Nephron progenitor cell (in vitro differentiated cells): Measurements from ENCODE around the gene ZNF30.
"Not testable (repeated sequence)": the region's sequence is repeated elsewhere in the genome, so short reads cannot be mapped to it uniquely, and the experiment has no call there.

ENCODE experiments used
- DNase-seq: peaks from one replicate; pipeline ENCODE4 v3.0.0; 2021
- H3K27ac Mint-ChIP-seq: 2 replicates; pipeline ENCODE4 v1.8.0; 2021; ENCODE audit warnings: mild to moderate bottlenecking, moderate library complexity, mixed read lengths
- H3K27me3 Mint-ChIP-seq: 2 replicates; pipeline ENCODE4 v1.8.0; 2021; ENCODE audit warnings: mild to moderate bottlenecking, low read depth, mixed read lengths; ENCODE audit not compliant: poor library complexity
- H3K36me3 Mint-ChIP-seq: 2 replicates; pipeline ENCODE4 v1.8.0; 2021; ENCODE audit warnings: low read depth, mixed read lengths
- H3K4me1 Mint-ChIP-seq: 2 replicates; pipeline ENCODE4 v1.8.0; 2021; ENCODE audit warnings: mixed read lengths
- H3K4me3 Mint-ChIP-seq: 2 replicates; pipeline ENCODE4 v1.8.0; 2021; ENCODE audit warnings: mild to moderate bottlenecking, moderate library complexity, mixed read lengths
- H3K9me3 Mint-ChIP-seq: 2 replicates; pipeline ENCODE4 v1.8.0; 2021; ENCODE audit warnings: mild to moderate bottlenecking, moderate library complexity, mixed read lengths
- TF ChIP-seq, protein P1 (sequence below): fragments of 200-600 bp; sonication (generic); IDR thresholded peaks from 2 replicates; pipeline ENCODE4 v1.5.0; 2021; ENCODE audit warnings: antibody characterized with exemption

The ZNF30 gene

DNA sequence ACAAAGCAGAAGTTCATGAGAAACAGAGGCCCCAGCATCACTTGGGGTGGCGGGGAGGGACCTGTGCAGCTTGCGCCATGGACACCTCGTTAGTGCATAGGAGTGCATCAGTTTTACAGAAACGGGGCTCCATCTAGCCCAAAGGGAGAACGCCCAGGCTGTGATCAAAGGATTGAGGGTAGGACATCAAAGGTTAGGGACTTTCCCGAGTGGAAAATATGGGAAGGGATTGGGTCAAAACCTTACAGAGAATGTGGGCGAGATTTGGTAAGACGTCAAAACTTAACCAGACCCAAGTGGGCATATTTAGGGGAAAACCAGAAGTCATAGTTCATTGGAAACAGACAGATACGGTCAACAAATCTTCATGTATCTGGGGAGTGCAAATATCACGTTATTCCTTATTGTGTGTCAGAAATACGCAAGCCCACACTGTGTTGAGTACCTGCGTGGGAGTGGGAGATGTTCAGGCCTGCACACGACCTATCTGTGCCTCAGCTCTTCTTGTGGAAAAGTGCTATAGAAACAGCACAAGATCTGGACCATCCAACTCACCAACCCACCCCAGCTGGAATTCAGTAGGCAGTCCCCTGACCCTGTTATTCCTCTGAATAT lies 64.0 kb downstream of the ZNF30 start:
- Mint-ChIP-seq H3K9me3 (peaks cover 12% of the 10 kb centered on the region), H3K27me3 (peaks cover 14% of the 10 kb centered on the region), H3K4me1 (peaks cover 9% of the 10 kb centered on the region), H3K36me3 (no peaks in the 10 kb centered on the region), H3K4me3 (no peak overlapping the region), H3K27ac (no peak overlapping the region)
- DNase-seq: no peak
- TF ChIP-seq, protein P1, sequence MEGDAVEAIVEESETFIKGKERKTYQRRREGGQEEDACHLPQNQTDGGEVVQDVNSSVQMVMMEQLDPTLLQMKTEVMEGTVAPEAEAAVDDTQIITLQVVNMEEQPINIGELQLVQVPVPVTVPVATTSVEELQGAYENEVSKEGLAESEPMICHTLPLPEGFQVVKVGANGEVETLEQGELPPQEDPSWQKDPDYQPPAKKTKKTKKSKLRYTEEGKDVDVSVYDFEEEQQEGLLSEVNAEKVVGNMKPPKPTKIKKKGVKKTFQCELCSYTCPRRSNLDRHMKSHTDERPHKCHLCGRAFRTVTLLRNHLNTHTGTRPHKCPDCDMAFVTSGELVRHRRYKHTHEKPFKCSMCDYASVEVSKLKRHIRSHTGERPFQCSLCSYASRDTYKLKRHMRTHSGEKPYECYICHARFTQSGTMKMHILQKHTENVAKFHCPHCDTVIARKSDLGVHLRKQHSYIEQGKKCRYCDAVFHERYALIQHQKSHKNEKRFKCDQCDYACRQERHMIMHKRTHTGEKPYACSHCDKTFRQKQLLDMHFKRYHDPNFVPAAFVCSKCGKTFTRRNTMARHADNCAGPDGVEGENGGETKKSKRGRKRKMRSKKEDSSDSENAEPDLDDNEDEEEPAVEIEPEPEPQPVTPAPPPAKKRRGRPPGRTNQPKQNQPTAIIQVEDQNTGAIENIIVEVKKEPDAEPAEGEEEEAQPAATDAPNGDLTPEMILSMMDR: no peak

DNA sequence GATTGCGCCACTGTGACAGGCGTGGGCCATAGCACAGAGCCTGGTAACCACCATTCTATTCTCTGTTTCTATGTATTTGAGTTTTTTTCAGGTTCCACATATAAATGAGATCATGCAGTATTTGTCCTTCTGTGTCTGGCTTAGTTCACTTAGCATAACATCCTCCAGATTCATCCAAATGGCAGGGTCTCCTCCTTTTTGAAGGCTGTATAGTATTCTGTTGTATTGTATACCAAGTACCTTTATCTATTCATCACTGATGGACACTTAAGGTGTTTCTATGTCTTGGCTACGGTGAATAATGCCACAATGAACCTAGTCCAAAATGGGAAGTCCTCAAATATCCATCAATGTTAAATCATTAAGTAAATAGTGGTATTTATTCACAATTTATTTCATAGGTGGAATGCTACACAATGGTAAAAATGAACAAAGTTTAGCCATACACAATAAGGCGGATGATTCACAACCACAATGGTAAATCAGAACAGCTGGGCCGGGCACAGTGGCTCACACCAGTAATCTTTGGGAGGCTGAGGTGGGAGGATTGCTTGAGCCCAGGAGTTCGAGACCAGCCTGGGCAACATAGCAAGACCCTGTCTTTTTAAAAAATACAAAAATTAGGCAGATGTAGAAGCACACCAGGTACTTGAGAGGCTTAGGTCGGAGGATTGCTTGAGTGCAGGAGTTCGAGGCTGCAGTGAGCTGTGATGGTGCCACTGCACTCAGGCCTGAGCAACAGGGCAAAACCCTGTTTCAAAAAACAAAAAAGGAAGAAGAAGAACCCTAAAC lies 65.0 kb downstream of the ZNF30 start:
- peaks cover 11% of the 10 kb centered on the region for H3K27me3 Mint-ChIP-seq

DNA sequence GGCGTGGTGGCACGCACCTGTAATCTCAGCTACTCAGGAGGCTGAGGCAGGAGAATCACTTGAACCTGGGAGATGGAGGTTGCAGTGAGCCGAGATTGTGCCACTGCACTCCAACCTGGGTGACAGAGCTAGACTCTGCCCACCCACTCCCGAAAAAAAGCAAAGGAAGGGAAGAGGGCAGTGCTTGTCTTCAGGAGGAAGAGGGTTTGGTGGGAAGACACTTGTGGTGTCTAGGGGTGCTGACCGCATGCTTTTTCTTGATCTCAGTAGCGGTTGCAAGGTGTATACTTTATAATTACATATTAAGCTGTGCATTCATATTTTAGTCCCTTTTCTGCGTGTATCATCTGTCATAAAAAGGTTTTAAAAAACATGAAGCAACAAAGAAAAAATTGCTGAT lies 65.9 kb downstream of the ZNF30 start:
- not testable (repeated sequence) for DNase-seq, H3K27me3 Mint-ChIP-seq, H3K36me3 Mint-ChIP-seq, H3K4me3 Mint-ChIP-seq, H3K27ac Mint-ChIP-seq
- H3K4me1 Mint-ChIP-seq: peaks cover 13% of the 10 kb centered on the region
- peaks cover 16% of the 10 kb centered on the region for H3K9me3 Mint-ChIP-seq

More for the DNA sequence above, 65.0 kb downstream of the ZNF30 start:
- DNase-seq: no peak
- Mint-ChIP-seq H3K4me3 (no peak overlapping the region), H3K4me1 (peaks cover 5% of the 10 kb centered on the region), H3K9me3 (peaks cover 16% of the 10 kb centered on the region), H3K27ac (no peak overlapping the region), H3K36me3 (no peaks in the 10 kb centered on the region)
- TF ChIP-seq, protein P1: no peak

DNA sequence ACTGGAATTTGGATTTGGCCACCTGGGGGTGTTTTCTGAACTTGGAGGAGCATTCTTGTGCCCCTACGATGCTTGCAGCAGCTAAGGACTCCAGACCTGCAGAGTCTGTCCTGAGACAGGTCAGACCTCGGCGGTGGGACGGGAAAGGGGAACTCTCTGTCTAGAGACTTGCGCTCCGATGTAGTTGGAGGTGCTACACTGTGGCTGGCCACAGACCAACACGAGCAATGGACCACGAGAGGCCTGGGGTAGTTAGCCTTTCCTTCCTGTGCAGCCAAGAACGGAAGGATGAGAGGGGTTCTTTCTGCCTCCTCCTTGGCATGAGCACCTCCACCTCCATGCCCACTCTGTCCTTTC lies 67.6 kb downstream of the ZNF30 start:
- no peaks in the 10 kb centered on the region for H3K36me3 Mint-ChIP-seq
- TF ChIP-seq, protein P1: no peak
- peaks cover 16% of the 10 kb centered on the region for H3K9me3 Mint-ChIP-seq
- H3K27ac Mint-ChIP-seq: no peak overlapping the region
- DNase-seq: no peak
- H3K4me1 Mint-ChIP-seq: peaks cover 27% of the 10 kb centered on the region
- H3K4me3 Mint-ChIP-seq: no peak overlapping the region
- no peaks in the 10 kb centered on the region for H3K27me3 Mint-ChIP-seq
